Stimulated activated CD4-positive, alpha-beta T cell treated with anti-CD3 and anti-CD28 coated beads, TNF-alpha, amount 100 ng/mL, for 4 hours (primary cell): ENCODE data around the gene SGCD.
"Not testable (repeated sequence)": the region's sequence is repeated elsewhere in the genome, so short reads cannot be mapped to it uniquely, and the experiment has no call there.

Experiments
- DNase-seq, 3 experiments: peaks; one replicate each; pipeline ENCODE4 v3.0.0-alpha.2; 2020; ENCODE audit warnings: low read depth in 3 of 3

The SGCD gene

GRCh38 chr5:156628421-156628820, 301.5 kb downstream of the SGCD start:
- no peak for DNase-seq

GRCh38 chr5:156631005-156631404, 304.0 kb downstream of the SGCD start:
- no peak for DNase-seq

- DNase-seq: no peak
Observed at GRCh38 chr5:156634301-156634700, 307.3 kb downstream of the SGCD start.

GRCh38 chr5:156640691-156641241, 313.8 kb downstream of the SGCD start:
- DNase-seq: no peak

GRCh38 chr5:156641686-156642085, 314.7 kb downstream of the SGCD start:
- DNase-seq: no peak

GRCh38 chr5:156647034-156647451, 320.1 kb downstream of the SGCD start:
- no peak for DNase-seq

- DNase-seq: no peak
Observed at GRCh38 chr5:156654444-156654843, 327.5 kb downstream of the SGCD start.

GRCh38 chr5:156655732-156656131, 328.8 kb downstream of the SGCD start:
- DNase-seq: no peak

GRCh38 chr5:156664832-156665231, 337.9 kb downstream of the SGCD start:
- not testable (repeated sequence) for DNase-seq

GRCh38 chr5:156666686-156667085, 339.7 kb downstream of the SGCD start:
- DNase-seq: not testable (repeated sequence)

GRCh38 chr5:156667616-156668015, 340.7 kb downstream of the SGCD start:
- no peak for DNase-seq

- DNase-seq: no peak
Observed at GRCh38 chr5:156669416-156669815, 342.5 kb downstream of the SGCD start.

- no peak for DNase-seq
Observed at GRCh38 chr5:156670615-156671014, 343.7 kb downstream of the SGCD start.

- no peak for DNase-seq
Observed at GRCh38 chr5:156675395-156675794, 348.4 kb downstream of the SGCD start.

GRCh38 chr5:156677963-156678362, 351.0 kb downstream of the SGCD start:
- DNase-seq: no peak

GRCh38 chr5:156678484-156678883, 351.5 kb downstream of the SGCD start:
- no peak for DNase-seq

GRCh38 chr5:156680831-156681230, 353.9 kb downstream of the SGCD start:
- DNase-seq: no peak

GRCh38 chr5:156681265-156681664, 354.3 kb downstream of the SGCD start:
- no peak for DNase-seq

GRCh38 chr5:156682971-156683370, 356.0 kb downstream of the SGCD start:
- no peak for DNase-seq

- no peak for DNase-seq
Observed at GRCh38 chr5:156683509-156683908, 356.5 kb downstream of the SGCD start.

- DNase-seq: no peak
Observed at GRCh38 chr5:156684216-156684615, 357.3 kb downstream of the SGCD start.

GRCh38 chr5:156685481-156685880, 358.5 kb downstream of the SGCD start:
- DNase-seq: no peak

- DNase-seq: no peak
Observed at GRCh38 chr5:156686380-156686779, 359.4 kb downstream of the SGCD start.

- no peak for DNase-seq
Observed at GRCh38 chr5:156686796-156687195, 359.8 kb downstream of the SGCD start.
